HL-60 (cell line): ENCODE data around the gene NRXN2.

ENCODE experiments used
- DNase-seq, 2 experiments: peaks; one replicate each; pipeline ENCODE4 v3.0.0-alpha.2; 2010 to 2020; ENCODE audit warnings: low read depth in 1 of 2, low spot score in 1 of 2
- H3K27ac ChIP-seq: fragments of 250-450 bp; sonication (Bioruptor Pico); replicated peaks from 2 replicates; pipeline ENCODE4 v1.5.1; 2020; ENCODE audit warnings: mild to moderate bottlenecking, moderate library complexity
- H3K27me3 ChIP-seq: fragments of 250-450 bp; sonication (Bioruptor Pico); 2 replicates; pipeline ENCODE4 v1.5.1; 2021; ENCODE audit warnings: mild to moderate bottlenecking, moderate library complexity; ENCODE audit not compliant: insufficient read depth, poor library complexity, severe bottlenecking
- H3K4me3 ChIP-seq: replicated peaks from 2 replicates; pipeline ENCODE4 v1.5.1; 2011; ENCODE audit warnings: mild to moderate bottlenecking, control low read depth, low read length; ENCODE audit not compliant: insufficient read depth
- CTCF ChIP-seq: IDR thresholded peaks from one replicate; pipeline ENCODE4 v1.5.1; 2011; ENCODE audit warnings: low read length, control low read depth, inconsistent platforms; ENCODE audit not compliant: insufficient read depth
- GABPA ChIP-seq: IDR thresholded peaks from 2 replicates; pipeline ENCODE4 v1.6.1; 2012; ENCODE audit warnings: low read depth
- POLR2AphosphoS5 ChIP-seq: IDR thresholded peaks from 2 replicates; pipeline ENCODE4 v1.6.1; 2012; ENCODE audit warnings: low read depth
- REST ChIP-seq: IDR thresholded peaks from 2 replicates; pipeline ENCODE4 v1.6.1; 2012; ENCODE audit warnings: low read depth; ENCODE audit not compliant: insufficient replicate concordance
- SPI1 ChIP-seq: IDR thresholded peaks from 2 replicates; pipeline ENCODE4 v1.6.1; 2012; ENCODE audit warnings: low read depth, mild to moderate bottlenecking, borderline replicate concordance

The NRXN2 gene

GRCh38 chr11:64736654-64737053 lies 13.7 kb upstream of the NRXN2 start:
- Histone ChIP-seq H3K4me3 (no peak overlapping the region), H3K27me3 (no peaks in the 10 kb centered on the region), H3K27ac (no peak overlapping the region)
- TF ChIP-seq REST (no peak), GABPA (no peak), POLR2AphosphoS5 (no peak), CTCF (no peak)
- no peak for DNase-seq

- Histone ChIP-seq H3K27me3 (no peaks in the 10 kb centered on the region), H3K4me3 (no peak overlapping the region), H3K27ac (no peak overlapping the region)
- no peak for DNase-seq
- TF ChIP-seq SPI1: no peak
These were observed 12.8 kb upstream of the NRXN2 start for GRCh38 chr11:64735725-64736259.

GRCh38 chr11:64734811-64735724 lies 12.1 kb upstream of the NRXN2 start:
- H3K27ac ChIP-seq: no peak overlapping the region
- no peak for DNase-seq
- no peaks in the 10 kb centered on the region for H3K27me3 ChIP-seq
- TF ChIP-seq REST: no peak
- no peak for TF ChIP-seq SPI1
- no peak for TF ChIP-seq GABPA
- TF ChIP-seq POLR2AphosphoS5: no peak
- TF ChIP-seq CTCF: no peak
- no peak overlapping the region for H3K4me3 ChIP-seq

GRCh38 chr11:64731601-64732000 lies 8.6 kb upstream of the NRXN2 start:
- Histone ChIP-seq H3K4me3 (no peak overlapping the region), H3K27ac (no peak overlapping the region), H3K27me3 (no peaks in the 10 kb centered on the region)
- no peak for DNase-seq
- TF ChIP-seq GABPA: no peak
- no peak for TF ChIP-seq REST
- no peak for TF ChIP-seq POLR2AphosphoS5
- no peak for TF ChIP-seq SPI1
- no peak for TF ChIP-seq CTCF
